Heart right ventricle (tissue), 16 donors: ENCODE results near the gene RLN1. TPM values are rescaled to one million over a fixed set of nuclear protein-coding genes. Genes with fewer than 3 reads are reported as not detected.
"Not testable (repeated sequence)": the region's sequence is repeated elsewhere in the genome, so short reads cannot be mapped to it uniquely, and the experiment has no call there.

Experiments
- ATAC-seq, 8 donors: fragments of 200-7000 bp; cut with Tn5 transposase; one replicate each; pipeline ENCODE4 v1.9.1; 2020; ENCODE audit warnings: mild to moderate bottlenecking in 8 of 8, moderate library complexity in 8 of 8, moderate number of reproducible peaks in 1 of 8
- DNase-seq, 2 donors: peaks; one replicate each; pipeline ENCODE4 v3.0.0-alpha.2; 2020
- H3K27ac ChIP-seq, 10 donors: fragments of 200-600 bp; sonication (generic) in 2 of 10; one replicate each; pipeline versions ENCODE4 v1.5.0 to v1.8.0; 2020 to 2022; ENCODE audit warnings: mild to moderate bottlenecking in 3 of 10
- H3K27me3 ChIP-seq, 7 donors: fragments of 200-600 bp; one replicate each; pipeline ENCODE4 v1.8.0; 2021 to 2022; ENCODE audit warnings: mild to moderate bottlenecking in 2 of 7
- H3K36me3 ChIP-seq, 9 donors: fragments of 200-600 bp; sonication (generic) in 1 of 9; one replicate each; pipeline versions ENCODE4 v1.5.0 to v1.8.0; 2020 to 2022; ENCODE audit warnings: mild to moderate bottlenecking in 2 of 9
- H3K4me1 ChIP-seq, 9 donors: fragments of 200-600 bp; sonication (generic) in 1 of 9; one replicate each; pipeline versions ENCODE4 v1.5.0 to v1.8.0; 2020 to 2022; ENCODE audit warnings: mild to moderate bottlenecking in 4 of 9
- H3K4me3 ChIP-seq, 10 donors: fragments of 200-600 bp; sonication (generic) in 2 of 10; one replicate each; pipeline versions ENCODE4 v1.5.0 to v1.8.0; 2020 to 2022; ENCODE audit warnings: mild to moderate bottlenecking in 7 of 10, moderate library complexity in 2 of 10
- H3K9me3 ChIP-seq, 11 donors: fragments of 200-600 bp in 10 of 11; sonication (generic) in 2 of 11; one replicate each; pipeline versions ENCODE4 v1.5.0 to v1.8.0; 2013 to 2022; ENCODE audit warnings: mild to moderate bottlenecking in 2 of 11, control low read depth in 1 of 11, moderate library complexity in 1 of 11
- WGBS, 2 donors: extraction: QIAGEN DNeasy Blood & Tissue Kit; methylation state at CpG; one replicate each; pipeline ENCODE4 v1.1.7; 2013; ENCODE audit warnings: inconsistent platforms in 1 of 2; 5-methylcytosine and 5-hydroxymethylcytosine counted together
- intact Hi-C, 10 donors: fragments of 100-400 bp; cut with DNase I; formaldehyde crosslinking; loops; one replicate each; pipeline versions ENCODE4 v1.11.1 to v1.14.2; 2022
- polyA plus RNA-seq, 2 donors: library from polyadenylated mRNA; stranded (reverse); fragments of 200-250 nt; gene quantifications; one replicate each; pipeline ENCODE4 v1.2.3, GENCODE V29; 2013
- total RNA-seq, 10 donors: library from RNA; stranded (reverse); fragmentation: NEBNext Ultra II Directional in 3 of 10; extraction: Animal tissue kit (Norgen Biotek cat#: 25700) in 3 of 10; gene quantifications; one replicate each; pipeline versions ENCODE4 v1.2.1 to v1.2.4, GENCODE V29; 2021 to 2023
- TF ChIP-seq, protein P1 (sequence below), 9 donors: fragments of 200-600 bp; sonication (generic) in 2 of 9; IDR thresholded peaks; one replicate each; pipeline versions ENCODE4 v1.5.0 to v1.8.0; 2021 to 2022; ENCODE audit warnings: antibody characterized with exemption in 9 of 9, mild to moderate bottlenecking in 5 of 9, moderate library complexity in 1 of 9
- donor health status: Arrhythmogenic right ventricular cardiomyopathy.
- donor health status: ischemic (EF 13 %, LVEDD 7.1; RV severe dilation, severe dysfunction).
- donor health status: healthy with polysubstance abuse.
- donor health status: DM: no; HTN: yes; CAD: no.
- donor health status: DM: no; HTN: no; CAD: no.
- donor health status: ischemic (EF 25% LVEDD 6.9; RV normal size, moderate dysfunction).
- donor health status: ischemic (EF 25% LVEDD 5.7; RV mildly dilated, moderate dysfunction).
- donor health status: healthy.
- donor health status: DM: yes; HTN: yes; CAD: no.
- donor health status: Ischemic cardiomyopathy.
- donor health status: ischemic (EF 35%, LVEDD 5.7; RV mildly dilated, moderate dysfunction).
- donor health status: nonischemic (EF 11% LVEDD 7.7; RV severe dilation, severe dysfunction).
- donor health status: DM: yes; HTN: yes; CAD: no.
- donor health status: PGD.
- donor health status: ischemic (EF 29% LVEDD 5.4; RV normal size, mild dysfunction).
- donor health status: nonischemic (EF 23%, LVEDD 6.1; RV moderate dilation, normal function).

RLN1 gene
- total and polyA plus RNA-seq, 12 donors = 0.04 to 0.38 (median 0.35) TPM; not detected in 6

DNA sequence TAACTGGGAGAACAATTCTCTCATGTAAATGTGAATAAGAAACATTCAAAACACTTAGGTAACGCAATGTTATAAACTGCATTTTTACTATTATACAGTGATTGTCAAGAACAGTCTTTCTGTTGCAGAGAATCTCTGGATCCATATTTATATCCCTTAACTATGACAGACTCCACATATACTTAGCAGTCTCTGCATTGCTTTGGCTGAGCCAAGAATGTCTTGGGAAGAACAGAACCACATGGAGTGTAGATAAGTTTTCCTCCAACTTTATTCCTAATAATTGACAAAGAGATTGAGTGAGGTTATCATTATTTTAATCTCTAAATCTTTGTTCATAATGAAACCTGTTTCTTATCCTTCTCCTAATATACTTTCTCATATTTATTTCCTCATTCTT lies 15.6 kb upstream of the RLN1 start:
- intact Hi-C loops = no loop called here
- DNase-seq (no peak), ATAC-seq (no peak)
- 96 to 100% methylated on average over 1 of the region's 1 CpG for WGBS, 2 donors
- TF ChIP-seq, protein P1, sequence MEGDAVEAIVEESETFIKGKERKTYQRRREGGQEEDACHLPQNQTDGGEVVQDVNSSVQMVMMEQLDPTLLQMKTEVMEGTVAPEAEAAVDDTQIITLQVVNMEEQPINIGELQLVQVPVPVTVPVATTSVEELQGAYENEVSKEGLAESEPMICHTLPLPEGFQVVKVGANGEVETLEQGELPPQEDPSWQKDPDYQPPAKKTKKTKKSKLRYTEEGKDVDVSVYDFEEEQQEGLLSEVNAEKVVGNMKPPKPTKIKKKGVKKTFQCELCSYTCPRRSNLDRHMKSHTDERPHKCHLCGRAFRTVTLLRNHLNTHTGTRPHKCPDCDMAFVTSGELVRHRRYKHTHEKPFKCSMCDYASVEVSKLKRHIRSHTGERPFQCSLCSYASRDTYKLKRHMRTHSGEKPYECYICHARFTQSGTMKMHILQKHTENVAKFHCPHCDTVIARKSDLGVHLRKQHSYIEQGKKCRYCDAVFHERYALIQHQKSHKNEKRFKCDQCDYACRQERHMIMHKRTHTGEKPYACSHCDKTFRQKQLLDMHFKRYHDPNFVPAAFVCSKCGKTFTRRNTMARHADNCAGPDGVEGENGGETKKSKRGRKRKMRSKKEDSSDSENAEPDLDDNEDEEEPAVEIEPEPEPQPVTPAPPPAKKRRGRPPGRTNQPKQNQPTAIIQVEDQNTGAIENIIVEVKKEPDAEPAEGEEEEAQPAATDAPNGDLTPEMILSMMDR (IDR thresholded peaks at IDR 0.05) = no peak
- H3K4me1 ChIP-seq = peaks cover 0 to 35% (median 8%) of the 10 kb centered on the region in 9 donors
- H3K4me3 ChIP-seq = no peak overlapping the region
- H3K27me3 ChIP-seq = no peaks in the 10 kb centered on the region
- H3K9me3 ChIP-seq = peaks cover 0 to 7% (median 0%) of the 10 kb centered on the region in 11 donors
- H3K27ac ChIP-seq = peak overlapping the region in 2 of 10 donors; percentile 14 to 18
- H3K36me3 ChIP-seq = peaks cover 0 to 22% (median 0%) of the 10 kb centered on the region in 9 donors

DNA sequence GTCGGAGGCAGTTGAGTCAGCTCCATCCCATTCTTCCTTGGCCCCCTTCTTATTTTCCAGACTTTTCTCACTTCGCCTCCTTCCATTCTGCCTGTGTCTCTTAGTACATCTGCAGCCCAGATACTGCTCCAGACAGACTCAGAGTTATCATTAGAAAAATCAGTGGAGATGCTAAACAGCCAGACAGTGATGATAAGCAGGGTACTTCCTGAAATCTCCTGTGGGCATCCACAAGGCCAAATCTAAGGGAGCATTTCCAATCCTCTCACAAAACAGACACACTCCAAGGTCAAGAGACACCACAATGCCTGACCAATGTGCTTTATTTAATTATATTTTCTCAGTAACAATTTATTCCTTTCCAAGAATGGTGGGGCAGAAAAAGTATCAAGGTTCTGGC lies 14.5 kb upstream of the RLN1 start:
- Histone ChIP-seq H3K36me3 (peaks cover 0 to 14% (median 0%) of the 10 kb centered on the region in 9 donors), H3K9me3 (peaks cover 0 to 17% (median 0%) of the 10 kb centered on the region in 11 donors), H3K4me1 (peaks cover 0 to 35% (median 8%) of the 10 kb centered on the region in 9 donors), H3K27me3 (no peaks in the 10 kb centered on the region), H3K4me3 (no peak overlapping the region), H3K27ac (no peak overlapping the region)
- TF ChIP-seq, protein P1 (IDR thresholded peaks at IDR 0.05) = no peak
- DNase-seq (no peak), ATAC-seq (no peak)
- WGBS, 2 donors = 91 to 98% methylated on average over 2 of the region's 2 CpGs
- intact Hi-C loops = no loop called here

DNA sequence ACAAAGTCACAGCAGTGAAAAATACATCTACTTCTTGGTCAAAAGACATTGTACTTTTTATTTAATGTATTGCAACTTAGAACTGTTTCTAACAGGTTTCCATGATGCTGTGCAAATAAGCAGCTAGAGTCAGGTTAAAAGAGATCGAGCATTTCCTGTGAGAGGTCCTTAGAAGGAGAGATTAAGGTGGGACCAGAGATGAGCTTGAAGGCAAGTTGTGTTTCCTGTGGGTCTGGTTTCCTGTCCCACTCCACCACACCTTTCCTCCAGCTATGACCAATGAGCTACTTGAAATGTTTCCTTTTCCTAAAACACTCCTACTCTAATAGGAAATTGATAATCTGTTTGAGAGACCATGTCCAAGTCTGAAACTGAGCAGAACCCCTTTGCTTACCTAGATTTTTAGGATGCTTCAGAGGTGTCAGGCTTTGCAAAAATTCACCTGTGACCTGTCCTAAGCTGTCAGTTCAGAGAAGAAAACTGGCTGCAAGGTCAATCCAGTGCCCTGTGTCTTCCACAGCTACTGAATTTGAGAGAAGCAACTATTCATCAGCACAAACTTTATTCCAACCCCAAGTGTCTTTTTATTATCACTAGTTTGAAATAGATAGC lies 13.1 kb upstream of the RLN1 start:
- intact Hi-C loops = no loop called here
- Histone ChIP-seq H3K4me3 (no peak overlapping the region), H3K27ac (peak overlapping the region in 1 of 10 donors; percentile 1), H3K4me1 (peaks cover 0 to 28% (median 6%) of the 10 kb centered on the region in 9 donors), H3K36me3 (peaks cover 0 to 6% (median 0%) of the 10 kb centered on the region in 9 donors), H3K9me3 (peaks cover 0 to 21% (median 0%) of the 10 kb centered on the region in 11 donors), H3K27me3 (no peaks in the 10 kb centered on the region)
- WGBS, 2 donors = 66% methylated on average over 1 of the region's 1 CpG
- TF ChIP-seq, protein P1 (IDR thresholded peaks at IDR 0.05) = no peak
- DNase-seq (no peak), ATAC-seq (no peak)

DNA sequence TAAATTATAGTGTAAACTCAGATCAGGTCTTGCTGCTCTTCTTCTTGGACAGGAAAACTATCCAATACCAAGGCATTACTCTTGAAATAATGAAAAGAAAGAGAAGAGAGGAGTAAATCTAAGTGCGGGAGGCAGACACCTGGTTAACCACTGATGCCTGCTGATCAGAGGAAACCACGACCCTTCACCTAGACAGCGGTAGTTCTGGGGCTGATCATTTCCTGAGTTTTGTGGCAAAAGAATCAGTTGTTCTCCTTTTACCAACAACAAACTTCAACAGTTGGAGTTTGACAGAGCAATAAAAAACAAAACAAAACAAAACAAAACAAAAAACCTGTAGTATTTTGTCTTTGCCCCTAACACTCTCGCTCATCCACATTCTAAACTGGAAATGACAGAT lies 3.0 kb downstream of the RLN1 start:
- ATAC-seq (no peak), DNase-seq (no peak)
- H3K36me3 ChIP-seq = no peaks in the 10 kb centered on the region
- H3K9me3 ChIP-seq = no peaks in the 10 kb centered on the region
- intact Hi-C loops = no loop called here
- WGBS, 2 donors = 72 to 83% methylated on average over 4 of the region's 4 CpGs
- TF ChIP-seq, protein P1 (IDR thresholded peaks at IDR 0.05) = no peak
- no peak overlapping the region for H3K27ac ChIP-seq
- H3K4me3 ChIP-seq = no peak overlapping the region
- H3K27me3 ChIP-seq = no peaks in the 10 kb centered on the region
- peaks cover 0 to 6% (median 0%) of the 10 kb centered on the region in 9 donors for H3K4me1 ChIP-seq

DNA sequence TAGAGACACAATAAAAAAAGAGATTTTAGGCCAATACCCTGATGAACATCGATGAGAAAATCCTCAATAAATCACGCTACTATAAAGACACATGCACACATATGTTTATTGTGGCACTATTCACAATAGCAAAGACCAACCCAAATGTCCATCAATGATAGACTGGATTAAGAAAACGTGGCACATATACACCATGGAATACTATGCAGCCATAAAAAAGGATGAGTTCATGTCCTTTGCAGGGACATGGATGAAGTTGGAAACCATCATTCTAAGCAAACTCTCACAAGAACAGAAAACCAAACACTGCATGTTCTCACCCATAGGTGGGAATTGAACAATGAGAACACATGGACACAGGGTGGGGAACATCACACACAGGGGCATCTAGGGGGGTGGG lies 8.4 kb downstream of the RLN1 start:
- 81 to 82% methylated on average over 3 of the region's 3 CpGs for WGBS, 2 donors

More for the DNA sequence above, 8.4 kb downstream of the RLN1 start:
- DNase-seq, H3K9me3 ChIP-seq, H3K27me3 ChIP-seq, H3K36me3 ChIP-seq, H3K4me1 ChIP-seq, H3K4me3 ChIP-seq, ATAC-seq, intact Hi-C loops, H3K27ac ChIP-seq: not testable (repeated sequence)
